Myometrial cell (primary cell): ENCODE data around the gene TNFRSF11A. TPM values are rescaled to one million over a fixed set of nuclear protein-coding genes. Genes with fewer than 3 reads are reported as not detected.

Source experiments
- total RNA-seq: library from RNA; depleted of rRNA; stranded (reverse); fragments of >200 nt; gene quantifications from 2 replicates; pipeline ENCODE4 v1.2.3, GENCODE V29; 2015

The TNFRSF11A gene
- total RNA-seq: not detected in 2 replicates

GRCh38 chr18:62324917-62325805 is at the start of gene TNFRSF11A:
Gene TNFRSF11A, plus strand, starts transcription at chr18:62325310. Its CDS starts 43 bp downstream, at chr18:62325353.

Other genes starting within 250 kb of the TNFRSF11A start
- 19.8 and 25.4 TPM in 2 replicates for gene PIGN, start 138.3 kb upstream of the TNFRSF11A start, total RNA-seq
- 19.5 and 21.3 TPM in 2 replicates for gene RELCH, start 138.1 kb upstream of the TNFRSF11A start, total RNA-seq
- gene ZCCHC2, start 197.7 kb downstream of the TNFRSF11A start, total RNA-seq: 1.6 and 2.3 TPM in 2 replicates